Measurements from ENCODE around the gene NTM.

NTM gene

DNA sequence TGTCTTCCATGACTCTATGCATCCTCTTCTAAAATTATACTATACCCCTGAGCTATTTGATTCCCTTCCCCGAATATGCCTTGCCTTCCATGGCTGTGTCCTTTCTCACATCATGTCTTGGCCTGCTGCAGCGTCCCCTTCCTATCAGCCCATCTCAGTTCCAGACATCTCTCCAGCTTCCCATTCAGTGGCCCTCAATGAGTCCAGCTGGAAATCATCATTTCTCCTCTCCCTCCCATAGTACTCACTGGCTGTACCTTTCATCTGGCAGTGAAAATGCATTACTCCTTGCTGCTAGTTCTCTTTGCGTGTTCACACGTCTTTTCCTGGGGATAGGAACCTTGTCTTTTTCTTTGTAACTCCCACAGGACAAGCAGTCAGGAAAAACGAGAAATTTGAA is 486.8 kb downstream of the NTM start:
- Histone ChIP-seq H3K4me1 (ENCODE audit: insufficient read depth, low read length, severe bottlenecking) (no peaks in the 10 kb centered on the region), H4K20me1 (ENCODE audit: insufficient read depth, low read length) (no peaks in the 10 kb centered on the region), H3K9ac (ENCODE audit: low read length) (no peak overlapping the region), H3K9me3 (ENCODE audit: low read length) (no peaks in the 10 kb centered on the region), H3K27ac (ENCODE audit: low read depth, low read length, poor library complexity, severe bottlenecking) (no peak overlapping the region), H3F3A (ENCODE audit: insufficient read depth, low read length) (no peaks in the 10 kb centered on the region), H3K4me2 (ENCODE audit: low read length) (no peak overlapping the region), H3K27me3 (ENCODE audit: insufficient read depth, low read length) (no peaks in the 10 kb centered on the region), H3K79me2 (ENCODE audit: insufficient read depth, low read length) (no peaks in the 10 kb centered on the region), H2AFZ (ENCODE audit: low read length) (no peak overlapping the region), H3K9me2 (ENCODE audit: low read depth, low read length) (no peaks in the 10 kb centered on the region), H3K36me3 (ENCODE audit: insufficient read depth, low read length) (no peaks in the 10 kb centered on the region), H3K4me3 (ENCODE audit: low read depth, low read length, poor library complexity, severe bottlenecking) (no peak overlapping the region)
- TF ChIP-seq, protein P1, sequence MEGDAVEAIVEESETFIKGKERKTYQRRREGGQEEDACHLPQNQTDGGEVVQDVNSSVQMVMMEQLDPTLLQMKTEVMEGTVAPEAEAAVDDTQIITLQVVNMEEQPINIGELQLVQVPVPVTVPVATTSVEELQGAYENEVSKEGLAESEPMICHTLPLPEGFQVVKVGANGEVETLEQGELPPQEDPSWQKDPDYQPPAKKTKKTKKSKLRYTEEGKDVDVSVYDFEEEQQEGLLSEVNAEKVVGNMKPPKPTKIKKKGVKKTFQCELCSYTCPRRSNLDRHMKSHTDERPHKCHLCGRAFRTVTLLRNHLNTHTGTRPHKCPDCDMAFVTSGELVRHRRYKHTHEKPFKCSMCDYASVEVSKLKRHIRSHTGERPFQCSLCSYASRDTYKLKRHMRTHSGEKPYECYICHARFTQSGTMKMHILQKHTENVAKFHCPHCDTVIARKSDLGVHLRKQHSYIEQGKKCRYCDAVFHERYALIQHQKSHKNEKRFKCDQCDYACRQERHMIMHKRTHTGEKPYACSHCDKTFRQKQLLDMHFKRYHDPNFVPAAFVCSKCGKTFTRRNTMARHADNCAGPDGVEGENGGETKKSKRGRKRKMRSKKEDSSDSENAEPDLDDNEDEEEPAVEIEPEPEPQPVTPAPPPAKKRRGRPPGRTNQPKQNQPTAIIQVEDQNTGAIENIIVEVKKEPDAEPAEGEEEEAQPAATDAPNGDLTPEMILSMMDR (IDR thresholded peaks at IDR 0.05; ENCODE audit: low read length) = no peak
- no peak for TF ChIP-seq EZH2 (IDR thresholded peaks at IDR 0.05; ENCODE audit: borderline replicate concordance, low read length)

DNA sequence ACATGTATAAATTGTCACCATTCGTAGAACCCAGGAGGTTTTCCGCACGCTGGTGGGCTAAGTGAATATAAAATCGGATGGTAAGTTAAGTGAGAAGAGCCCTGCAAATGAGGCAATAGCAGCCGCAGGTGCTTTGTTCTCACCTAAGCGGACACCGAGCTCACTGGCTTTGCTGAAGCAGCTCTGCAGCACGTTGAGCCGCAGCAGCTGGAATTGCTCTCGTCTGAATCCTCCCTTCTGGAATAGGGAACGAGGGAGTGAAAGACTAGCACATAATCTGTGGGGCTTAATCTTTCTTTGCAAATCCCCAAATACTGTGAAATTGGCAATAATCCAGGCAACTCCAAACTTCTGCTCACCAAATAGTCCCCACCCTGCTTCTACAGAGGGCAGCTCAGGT is 488.1 kb downstream of the NTM start:
- H3K79me2 ChIP-seq (ENCODE audit: insufficient read depth, low read length) = no peaks in the 10 kb centered on the region
- H3K9ac ChIP-seq (ENCODE audit: low read length) = no peak overlapping the region
- no peak overlapping the region for H2AFZ ChIP-seq (ENCODE audit: low read length)
- TF ChIP-seq, protein P1 (IDR thresholded peaks at IDR 0.05; ENCODE audit: low read length) = no peak
- TF ChIP-seq EZH2 (IDR thresholded peaks at IDR 0.05; ENCODE audit: borderline replicate concordance, low read length) = no peak
- H3K9me2 ChIP-seq (ENCODE audit: low read depth, low read length) = no peaks in the 10 kb centered on the region
- H3K27me3 ChIP-seq (ENCODE audit: insufficient read depth, low read length) = no peaks in the 10 kb centered on the region
- no peaks in the 10 kb centered on the region for H3K36me3 ChIP-seq (ENCODE audit: insufficient read depth, low read length)
- H3K4me2 ChIP-seq (ENCODE audit: low read length) = no peak overlapping the region
- no peaks in the 10 kb centered on the region for H3K4me1 ChIP-seq (ENCODE audit: insufficient read depth, low read length, severe bottlenecking)
- no peaks in the 10 kb centered on the region for H4K20me1 ChIP-seq (ENCODE audit: insufficient read depth, low read length)
- H3F3A ChIP-seq (ENCODE audit: insufficient read depth, low read length) = no peaks in the 10 kb centered on the region
- H3K9me3 ChIP-seq (ENCODE audit: low read length) = no peaks in the 10 kb centered on the region
- H3K27ac ChIP-seq (ENCODE audit: low read depth, low read length, poor library complexity, severe bottlenecking) = no peak overlapping the region
- H3K4me3 ChIP-seq (ENCODE audit: low read depth, low read length, poor library complexity, severe bottlenecking) = no peak overlapping the region

DNA sequence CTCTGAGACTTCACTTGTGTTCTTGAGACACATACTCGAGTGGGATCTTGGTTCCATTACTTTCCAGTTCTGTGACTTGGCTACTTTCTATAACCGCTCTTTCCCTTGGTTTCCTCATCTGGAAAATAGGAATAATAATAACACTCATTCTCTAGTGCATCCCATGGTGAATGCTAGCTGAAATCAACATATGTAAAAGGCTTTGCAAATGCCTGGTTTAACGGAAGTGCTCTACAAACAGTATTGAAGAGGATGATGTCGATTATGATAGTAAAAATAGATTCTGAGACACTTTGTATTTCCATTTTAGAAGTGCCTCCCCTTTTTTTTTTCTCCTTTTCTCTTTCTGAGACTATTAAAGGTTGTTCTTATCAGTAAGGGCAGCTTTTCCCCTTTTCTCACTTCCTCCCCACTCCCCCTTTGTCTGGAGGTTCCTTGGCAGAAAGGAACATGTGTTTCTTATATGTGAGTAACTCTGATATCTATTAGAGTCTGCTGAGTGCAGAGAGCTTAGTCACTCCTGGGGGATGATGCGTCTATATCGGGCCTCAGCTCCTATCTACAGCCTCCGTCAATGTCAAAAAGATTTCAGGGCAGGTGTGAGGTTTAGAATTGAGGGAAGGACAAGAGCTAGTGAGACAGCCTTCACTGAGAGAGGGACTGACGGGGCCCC is 489.3 kb downstream of the NTM start:
- Histone ChIP-seq H3F3A (ENCODE audit: insufficient read depth, low read length) (no peaks in the 10 kb centered on the region), H3K4me2 (ENCODE audit: low read length) (no peak overlapping the region), H3K9ac (ENCODE audit: low read length) (no peak overlapping the region), H3K9me3 (ENCODE audit: low read length) (no peaks in the 10 kb centered on the region), H3K79me2 (ENCODE audit: insufficient read depth, low read length) (no peaks in the 10 kb centered on the region), H3K27ac (ENCODE audit: low read depth, low read length, poor library complexity, severe bottlenecking) (no peak overlapping the region), H3K4me1 (ENCODE audit: insufficient read depth, low read length, severe bottlenecking) (no peaks in the 10 kb centered on the region), H3K36me3 (ENCODE audit: insufficient read depth, low read length) (no peaks in the 10 kb centered on the region), H2AFZ (ENCODE audit: low read length) (no peak overlapping the region), H3K27me3 (ENCODE audit: insufficient read depth, low read length) (no peaks in the 10 kb centered on the region), H3K4me3 (ENCODE audit: low read depth, low read length, poor library complexity, severe bottlenecking) (no peak overlapping the region), H3K9me2 (ENCODE audit: low read depth, low read length) (no peaks in the 10 kb centered on the region), H4K20me1 (ENCODE audit: insufficient read depth, low read length) (no peaks in the 10 kb centered on the region)
- TF ChIP-seq, protein P1 (IDR thresholded peaks at IDR 0.05; ENCODE audit: low read length) = no peak

Data from OCI-LY1 (cell line).